ELR (cell line): ENCODE measurements around the gene TBXAS1.
"Not testable (repeated sequence)": the region's sequence is repeated elsewhere in the genome, so short reads cannot be mapped to it uniquely, and the experiment has no call there.

ENCODE experiments used
- DNase-seq: peaks from one replicate; pipeline ENCODE4 v3.0.0-alpha.2; 2015; ENCODE audit warnings: low read depth

TBXAS1 gene

DNA sequence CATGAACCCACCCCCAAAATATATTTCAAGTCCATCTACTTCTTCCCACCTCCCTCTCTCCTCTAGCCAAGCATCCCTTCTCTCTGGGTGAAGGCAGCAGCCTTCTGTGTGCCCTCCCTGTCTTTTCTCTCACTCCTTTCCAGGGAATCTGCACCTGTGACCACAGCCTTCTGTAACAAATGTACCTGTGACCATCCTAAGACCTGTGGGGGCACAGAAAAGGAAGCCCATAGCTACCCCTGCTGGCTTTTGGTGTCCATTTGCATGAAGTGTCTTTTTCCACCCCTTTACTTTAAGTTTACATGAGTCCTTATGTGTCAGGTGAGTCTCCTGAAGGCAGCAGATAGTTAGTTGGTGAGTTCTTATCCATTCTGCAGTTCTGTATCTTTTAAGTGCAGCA, 2.0 kb upstream of the TBXAS1 start:
- DNase-seq = no peak

DNA sequence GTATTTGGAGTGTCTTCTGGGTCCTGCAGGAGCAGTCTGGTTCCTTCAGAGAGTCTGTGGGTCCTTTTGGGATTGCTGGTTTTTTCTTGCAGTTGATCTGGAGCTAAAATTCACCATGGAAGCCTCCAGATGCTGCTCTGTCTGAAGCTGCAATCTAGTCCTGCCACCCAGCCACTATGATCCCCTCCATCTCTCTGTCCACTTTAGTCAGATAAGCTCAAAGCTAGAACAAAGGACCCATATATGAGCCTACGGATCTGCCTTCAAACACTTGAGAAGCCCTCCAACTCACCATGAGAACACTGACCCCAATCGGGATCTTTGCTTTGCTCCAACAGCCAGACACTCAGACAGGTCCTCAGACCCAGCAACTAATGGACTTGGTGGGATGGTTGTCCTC, 618 bp upstream of the TBXAS1 start:
- DNase-seq = no peak

DNA sequence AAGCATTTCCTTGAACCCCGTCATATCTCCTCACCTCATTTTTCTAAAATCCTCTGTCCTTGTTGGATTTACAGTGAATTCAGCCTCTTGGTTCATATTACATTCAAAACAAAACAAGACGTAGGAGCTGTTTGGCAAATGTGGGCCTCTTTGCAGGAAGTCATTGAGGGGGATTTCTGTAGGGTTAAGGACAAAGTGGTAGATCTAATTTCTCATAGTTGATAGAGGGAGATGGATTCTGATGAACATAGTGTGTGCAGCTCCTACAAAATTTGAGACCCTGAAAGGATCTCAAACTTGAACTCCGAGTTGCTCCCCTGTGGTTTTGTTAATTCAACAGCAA, 682 bp downstream of the TBXAS1 start:
- DNase-seq = no peak

DNA sequence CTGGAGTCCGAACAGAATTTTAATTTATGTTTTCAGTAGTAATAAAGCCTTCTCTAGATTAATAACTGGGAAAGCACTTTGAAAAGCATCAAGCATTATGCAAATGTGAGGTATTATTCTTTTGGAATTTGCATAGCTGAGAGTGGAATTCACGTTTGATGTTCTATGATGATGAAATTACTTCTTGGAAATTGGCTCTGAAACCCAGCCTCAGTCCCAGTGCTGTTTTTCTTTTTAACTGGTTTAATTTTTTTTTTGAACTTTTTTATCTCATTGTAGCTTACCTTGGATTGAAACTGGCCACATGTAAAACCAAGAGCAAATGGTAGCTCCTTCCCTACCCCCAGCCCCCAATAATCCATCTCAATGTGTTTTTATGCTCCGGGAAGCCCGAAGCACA, 1.2 kb downstream of the TBXAS1 start:
- DNase-seq = no peak

DNA sequence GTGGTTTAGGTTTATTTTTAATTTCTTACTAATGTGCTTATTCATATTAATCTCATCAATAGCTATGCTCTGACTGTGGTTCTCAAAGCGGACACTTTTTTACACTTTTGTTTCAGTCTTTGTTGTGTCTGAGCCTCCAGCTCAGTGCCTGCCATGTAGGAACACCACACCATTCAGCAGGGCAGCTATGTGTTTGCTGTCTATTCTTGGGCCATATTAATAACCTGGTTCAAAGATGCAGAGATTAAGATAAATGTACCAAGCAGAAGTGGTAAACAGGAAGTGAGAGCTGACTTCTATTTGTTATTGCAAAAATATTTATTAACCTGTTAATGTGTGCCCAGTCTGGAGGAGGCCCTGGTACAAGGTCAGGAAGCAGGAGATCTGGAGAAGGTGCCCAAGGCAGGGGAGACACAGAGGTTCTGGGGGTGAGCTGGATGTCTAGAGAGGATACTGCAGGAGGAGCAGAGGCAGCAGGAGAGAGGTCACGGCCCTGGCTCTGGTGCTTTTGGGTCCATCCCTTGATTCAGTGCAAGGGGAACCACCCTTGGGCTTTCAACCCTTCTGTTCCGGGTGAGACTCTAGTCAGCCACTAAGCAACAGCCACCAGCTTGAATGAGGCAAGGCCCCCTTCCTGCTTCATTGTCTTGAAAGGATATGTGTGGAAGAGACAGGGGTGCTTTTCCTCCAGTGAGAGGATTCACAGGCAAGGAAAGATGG, 1.9 kb downstream of the TBXAS1 start:
- no peak for DNase-seq

DNA sequence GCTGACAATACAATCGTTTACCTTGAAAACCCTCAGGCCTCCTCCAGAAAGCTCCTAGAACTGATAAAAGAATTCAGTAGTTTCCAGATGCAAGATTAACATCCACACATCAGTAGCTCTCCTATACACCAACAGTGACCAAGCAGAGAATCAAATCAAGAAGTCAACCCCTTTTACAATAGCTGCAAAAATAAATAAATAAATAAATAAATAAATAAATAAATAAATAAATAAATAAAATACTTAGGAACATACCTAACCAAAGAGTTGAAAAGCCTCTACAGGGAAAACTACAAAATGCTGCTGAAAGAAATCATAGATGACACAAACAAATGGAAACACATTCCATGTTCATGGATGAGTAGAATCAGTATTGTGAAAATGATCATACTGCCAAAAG, 6.8 kb downstream of the TBXAS1 start:
- not testable (repeated sequence) for DNase-seq

DNA sequence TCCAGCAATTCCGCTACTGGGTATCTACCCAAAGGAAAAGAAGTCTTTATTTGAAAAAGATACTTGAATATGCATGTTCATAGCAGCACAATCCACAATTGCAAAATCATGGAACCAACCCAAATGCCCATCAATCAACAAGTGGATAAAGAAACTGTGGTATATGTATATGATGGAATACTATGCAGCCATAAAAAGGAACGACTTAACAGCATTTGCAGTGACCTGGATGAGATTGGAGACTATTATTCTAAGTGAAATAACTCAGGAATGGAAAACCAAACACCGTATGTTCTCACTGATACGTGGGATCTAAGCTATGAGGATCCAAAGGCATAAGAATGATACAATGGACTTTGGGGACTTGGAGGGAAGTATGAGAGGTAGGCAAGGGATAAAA, 8.2 kb downstream of the TBXAS1 start:
- DNase-seq = not testable (repeated sequence)

DNA sequence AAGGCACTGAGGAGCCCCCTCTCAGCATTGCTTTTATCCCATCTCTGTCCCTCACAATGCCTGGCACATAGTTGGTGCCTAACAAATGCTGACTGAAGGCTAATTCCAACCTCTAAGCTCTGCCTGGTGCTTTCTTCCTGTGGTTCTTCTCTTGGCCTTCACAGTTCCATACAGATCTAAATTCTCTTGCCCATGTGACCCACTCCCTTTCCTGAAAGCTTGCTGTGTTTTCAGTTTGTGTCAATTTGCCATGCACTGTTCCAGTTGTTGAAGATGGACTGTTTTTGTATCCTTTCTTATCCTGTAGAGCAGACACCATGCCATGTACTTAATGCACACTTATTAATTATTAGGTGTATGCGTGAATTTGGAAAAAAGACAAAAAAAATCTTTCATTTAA, 9.2 kb downstream of the TBXAS1 start:
- DNase-seq = no peak

DNA sequence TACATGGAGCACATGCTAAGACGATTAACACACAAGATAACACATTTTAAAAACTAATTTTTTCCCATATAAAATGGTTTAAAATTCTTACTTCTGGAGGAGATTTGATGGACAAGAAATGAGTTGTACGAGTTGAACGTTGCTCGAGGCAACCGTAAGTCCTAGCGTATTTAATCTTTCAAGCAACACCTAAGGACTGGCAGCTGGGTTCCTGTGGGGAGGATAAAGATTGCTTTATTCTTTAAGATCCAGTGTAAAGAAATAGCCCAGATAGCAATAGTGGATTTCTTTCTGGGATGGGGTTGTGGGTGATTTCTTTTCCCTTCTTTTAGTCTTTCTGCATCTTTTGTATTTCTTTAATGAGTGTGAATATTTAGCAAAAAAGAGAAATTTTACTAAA, 9.8 kb downstream of the TBXAS1 start:
- DNase-seq = no peak

DNA sequence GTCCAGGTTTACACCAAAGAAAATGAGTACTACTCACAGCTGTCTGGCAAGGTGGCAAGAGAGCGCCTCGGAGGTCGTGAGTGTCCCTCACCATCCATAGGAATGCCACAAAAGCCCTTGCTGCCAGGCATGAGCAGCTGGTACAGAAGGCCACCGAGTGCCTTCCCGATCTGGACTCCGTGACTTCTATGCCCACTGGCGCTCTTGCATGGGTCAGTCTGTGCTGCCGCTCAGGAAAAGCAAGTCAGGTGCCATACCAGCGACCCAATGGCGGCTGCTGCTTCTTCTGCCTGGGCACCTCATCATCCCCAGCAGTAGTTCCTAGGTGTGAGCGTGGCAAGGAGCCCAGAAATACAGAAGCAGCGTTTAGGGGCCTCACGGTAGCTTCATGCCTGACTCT, 11.7 kb downstream of the TBXAS1 start:
- DNase-seq = no peak

DNA sequence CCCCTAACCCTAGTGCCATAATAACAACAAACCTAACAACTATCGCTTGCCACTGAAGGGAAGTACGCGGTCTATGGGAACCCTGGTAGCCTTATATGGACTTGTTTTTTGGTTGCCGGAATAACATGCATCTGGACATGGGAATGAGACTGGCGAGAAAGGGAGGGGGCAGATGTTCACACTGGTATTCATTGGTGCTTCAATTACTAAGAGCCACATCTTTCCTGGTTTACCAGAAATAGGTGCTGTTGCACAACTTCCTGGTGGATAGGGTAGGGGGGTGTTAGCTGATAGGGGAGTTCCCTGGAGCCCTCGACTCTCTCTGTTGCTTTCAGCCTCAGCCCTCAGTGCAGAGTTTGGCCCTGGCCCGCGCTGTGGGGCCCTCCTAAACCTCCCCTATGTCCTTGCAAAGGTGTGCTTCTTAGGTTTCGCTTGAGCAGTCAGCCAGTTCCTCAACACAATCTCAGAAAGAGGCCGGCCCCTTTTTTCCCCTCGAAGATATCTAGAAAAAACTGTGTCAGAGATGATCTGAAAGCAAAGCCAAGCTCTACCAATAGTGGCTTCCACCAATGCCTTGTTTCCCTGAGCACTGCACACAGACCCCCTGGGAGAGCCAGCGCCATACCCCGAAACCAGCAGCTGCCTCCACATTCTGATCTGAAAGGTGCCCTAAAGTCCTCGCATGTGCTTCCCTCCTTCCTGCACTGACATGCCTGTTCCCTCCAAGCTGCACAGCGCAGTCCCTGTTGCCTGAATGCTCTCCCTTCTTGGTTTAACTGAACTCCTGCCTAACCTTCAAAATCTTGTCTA, 13.5 kb downstream of the TBXAS1 start:
- no peak for DNase-seq

DNA sequence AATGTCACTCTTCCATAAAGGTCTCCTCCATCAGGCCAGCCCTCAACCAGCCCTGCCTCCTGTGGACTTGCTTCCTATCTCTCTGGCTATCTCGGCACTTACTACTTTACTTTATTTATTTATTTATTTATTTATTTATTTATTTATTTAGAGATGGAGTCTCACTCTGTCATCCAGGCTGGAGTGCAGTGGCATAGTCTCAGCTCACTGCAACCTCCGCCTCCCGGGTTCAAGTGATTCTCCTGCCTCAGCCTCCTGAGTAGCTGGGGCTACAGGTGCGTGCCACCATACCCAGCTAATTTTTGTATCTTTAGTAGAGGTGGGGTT, 14.1 kb downstream of the TBXAS1 start:
- DNase-seq = not testable (repeated sequence)

DNA sequence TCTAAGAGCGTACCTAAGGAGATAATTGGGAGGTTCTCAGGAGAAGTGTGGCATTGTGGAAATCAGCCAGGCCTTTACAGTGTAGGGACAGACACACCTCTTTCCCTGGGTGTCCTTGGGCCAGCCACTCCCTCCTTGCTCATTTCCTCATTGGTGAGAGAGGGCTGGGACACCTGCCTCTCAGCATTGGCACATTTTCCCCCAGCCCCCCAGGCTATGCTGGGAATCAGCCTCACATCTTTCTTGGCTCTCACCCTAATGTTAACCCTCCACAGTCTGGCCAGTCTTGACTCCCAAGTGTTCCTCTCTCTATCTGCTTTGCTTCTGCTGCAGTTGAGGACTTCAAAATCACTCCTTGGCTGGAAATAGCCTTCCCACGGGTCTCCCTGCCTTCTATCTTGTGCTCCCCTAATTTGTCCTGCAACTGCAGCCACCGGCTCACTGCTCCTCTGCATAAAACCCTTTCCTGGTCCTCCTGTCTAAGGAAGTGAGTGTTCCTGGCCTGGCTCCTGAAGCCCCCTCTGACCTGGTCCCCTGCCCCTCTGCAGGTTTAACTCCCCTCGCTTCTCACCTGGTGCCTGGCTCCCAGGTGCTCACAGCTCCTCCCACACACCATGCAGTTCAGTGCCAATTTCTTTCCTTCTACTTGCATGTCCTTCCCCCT, 15.8 kb downstream of the TBXAS1 start:
- no peak for DNase-seq

DNA sequence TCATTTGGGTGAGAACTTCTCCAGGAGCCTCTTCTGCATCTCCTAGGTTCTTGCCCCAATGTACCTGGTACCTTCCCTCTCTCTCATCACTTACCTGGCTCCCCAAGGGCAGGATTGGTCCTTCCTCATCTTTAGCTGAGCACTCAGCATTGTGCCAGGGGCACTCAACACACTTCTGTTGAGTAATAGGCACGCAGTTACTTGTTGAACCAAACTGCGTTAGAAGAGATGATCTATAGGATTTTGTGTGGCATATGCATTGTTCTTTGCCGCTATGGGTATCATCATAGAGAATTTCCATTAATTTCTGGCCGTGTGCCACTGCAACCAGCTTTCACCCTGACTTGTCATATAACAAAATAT, 16.4 kb downstream of the TBXAS1 start:
- no peak for DNase-seq

DNA sequence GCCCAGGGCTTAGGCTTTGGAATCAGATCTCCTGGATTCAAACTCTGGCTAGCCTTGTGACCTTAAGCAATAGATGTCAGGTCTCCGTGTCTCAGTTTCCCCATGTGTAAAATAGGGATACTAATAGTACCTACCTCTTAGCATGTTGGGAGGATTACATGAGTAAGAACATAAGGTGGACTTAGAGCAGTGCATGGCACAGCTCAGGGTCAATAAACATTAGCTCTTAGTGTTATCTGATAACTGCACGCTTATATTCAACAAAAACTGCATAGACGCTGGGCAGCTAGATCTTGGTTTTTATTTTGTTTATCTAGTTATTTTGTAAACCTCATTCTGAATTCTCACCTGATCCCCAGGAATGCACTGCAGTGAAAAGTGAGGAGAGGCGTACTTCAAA, 17.2 kb downstream of the TBXAS1 start:
- DNase-seq = no peak

DNA sequence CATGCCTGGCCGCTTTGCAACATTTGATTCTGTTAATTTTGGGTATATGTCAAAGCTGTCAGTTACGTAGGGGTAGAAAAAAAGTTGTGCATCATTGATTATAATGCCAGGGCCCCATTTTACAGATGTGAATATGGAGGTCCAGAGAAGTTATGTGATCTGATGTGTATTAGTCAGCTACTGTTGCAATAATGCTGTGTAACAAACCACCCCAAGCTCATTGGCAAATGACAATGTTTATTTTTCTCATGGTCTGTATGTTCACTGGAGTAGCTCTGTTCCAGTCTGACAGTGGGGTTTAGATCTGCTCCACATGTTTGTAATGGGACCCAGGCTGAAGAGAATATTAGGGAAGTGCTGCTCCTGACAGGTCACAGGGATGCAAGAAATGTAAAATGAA, 19.2 kb downstream of the TBXAS1 start:
- DNase-seq = no peak

DNA sequence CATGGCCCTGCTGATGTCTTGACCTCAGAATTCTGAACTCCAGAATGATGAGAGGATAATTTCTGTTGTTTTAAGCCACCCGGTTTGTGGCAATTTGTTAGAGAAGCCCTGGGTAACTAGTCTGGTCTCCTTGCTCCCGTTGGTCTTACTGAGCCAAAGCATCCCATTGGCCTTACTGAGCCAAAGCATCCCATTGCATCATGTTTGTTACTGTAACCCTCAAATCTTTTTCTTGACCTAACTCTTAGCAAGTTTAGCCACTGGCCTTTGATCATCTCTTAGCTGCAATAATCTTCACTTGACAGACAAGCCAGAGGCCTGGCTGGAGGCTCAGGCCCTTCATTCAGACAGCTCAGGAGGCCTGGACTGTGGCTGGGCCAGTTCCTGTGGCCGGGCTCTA, 21.8 kb downstream of the TBXAS1 start:
- DNase-seq = no peak

DNA sequence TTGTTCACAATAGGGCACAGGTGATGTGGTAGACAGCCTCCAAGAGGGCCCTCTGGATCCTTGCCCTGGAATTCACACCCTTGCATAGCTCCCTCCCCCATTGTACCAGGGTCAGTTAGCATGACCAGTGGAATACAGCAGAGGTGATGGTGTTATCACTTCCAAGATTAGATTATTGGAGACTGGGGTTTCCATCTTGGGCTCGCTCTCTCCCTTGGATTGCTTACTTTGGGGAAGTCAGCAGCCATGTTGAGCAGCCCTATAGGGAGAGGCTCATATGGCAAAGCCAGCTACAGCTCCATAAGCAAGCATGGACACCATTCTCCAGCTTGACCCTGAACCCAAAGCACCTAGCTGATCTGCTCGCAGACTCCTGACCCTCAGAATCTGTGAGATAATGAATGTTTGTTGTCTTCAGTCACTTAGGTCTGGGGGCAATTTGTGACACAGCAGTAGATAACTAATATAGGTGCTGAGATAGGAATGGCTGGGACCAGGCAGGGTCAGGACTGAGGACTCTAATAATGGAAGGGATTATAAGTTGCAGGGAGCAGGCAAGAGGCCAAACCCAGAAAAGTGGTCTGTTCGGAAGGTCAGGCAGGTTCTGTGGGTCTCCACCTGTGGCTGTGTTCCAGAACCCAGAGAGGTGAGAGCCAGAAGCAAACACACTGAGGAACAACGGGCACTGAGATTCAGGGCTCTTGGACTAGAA, 22.9 kb downstream of the TBXAS1 start:
- DNase-seq = no peak

DNA sequence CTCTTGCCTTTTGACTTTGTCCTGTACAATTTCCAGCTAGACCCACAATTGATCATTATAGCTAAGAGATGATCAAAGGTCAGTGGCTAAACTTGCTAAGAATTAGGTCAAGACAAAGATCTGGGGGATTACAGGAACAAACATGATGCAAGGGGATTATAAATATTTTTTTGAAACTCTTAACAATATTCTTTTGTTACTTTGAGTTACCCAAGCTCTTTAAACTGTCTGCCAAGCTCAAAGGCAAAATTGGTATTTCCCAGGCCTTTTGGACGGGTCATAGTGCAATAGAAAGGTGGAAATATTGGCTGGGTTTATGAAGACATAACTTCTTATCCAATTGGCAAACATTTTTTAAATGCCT, 23.4 kb downstream of the TBXAS1 start:
- no peak for DNase-seq

DNA sequence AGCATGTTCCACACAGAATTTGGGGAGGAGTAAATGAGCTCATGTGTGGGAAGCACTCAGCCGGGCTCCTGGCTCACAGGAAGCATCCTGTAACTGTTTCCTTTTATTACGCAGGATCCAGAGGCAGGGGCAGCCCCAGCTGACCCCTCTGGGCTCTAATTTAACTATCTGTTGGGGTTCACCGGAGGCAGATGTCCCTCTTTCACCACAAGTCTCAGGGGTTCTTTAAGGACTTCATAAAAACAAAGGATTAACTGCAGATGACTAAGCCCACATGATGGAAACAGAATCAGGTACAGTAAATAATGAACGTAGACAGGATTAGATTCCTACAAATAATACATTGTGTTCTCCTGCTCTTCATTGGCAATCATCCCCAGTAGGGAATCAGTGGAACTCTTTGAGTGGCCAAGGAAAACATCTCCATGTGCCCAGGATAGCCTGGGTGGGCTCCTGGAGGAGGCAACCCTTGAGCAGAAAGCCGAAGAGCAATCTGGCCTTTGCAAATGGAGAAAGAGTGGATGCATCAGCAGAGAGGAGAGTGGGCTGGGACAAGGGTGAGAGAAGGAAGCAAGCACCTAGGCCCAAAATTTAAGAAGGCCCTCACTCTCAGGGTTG, 24.6 kb downstream of the TBXAS1 start:
- DNase-seq = peak; percentile 12

DNA sequence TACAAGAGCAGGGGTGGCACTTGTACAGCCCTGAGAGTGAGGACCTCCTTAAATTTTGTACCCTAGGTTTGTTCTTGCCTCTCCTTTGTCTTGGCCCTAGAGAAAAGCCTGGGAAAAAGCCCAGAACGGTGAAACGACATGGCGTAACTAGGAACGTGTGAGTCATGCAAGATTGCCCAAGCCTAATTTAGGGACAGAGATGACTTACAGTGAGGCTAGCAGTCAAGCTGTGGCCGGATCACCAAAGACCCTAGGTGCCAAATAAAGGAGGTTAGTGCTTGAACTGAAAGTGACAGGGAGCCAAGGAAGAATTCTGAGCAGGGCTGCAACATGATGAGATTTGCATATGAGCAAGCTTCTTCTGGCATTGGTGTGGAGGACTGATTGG, 25.1 kb downstream of the TBXAS1 start:
- DNase-seq = peak; percentile 56

DNA sequence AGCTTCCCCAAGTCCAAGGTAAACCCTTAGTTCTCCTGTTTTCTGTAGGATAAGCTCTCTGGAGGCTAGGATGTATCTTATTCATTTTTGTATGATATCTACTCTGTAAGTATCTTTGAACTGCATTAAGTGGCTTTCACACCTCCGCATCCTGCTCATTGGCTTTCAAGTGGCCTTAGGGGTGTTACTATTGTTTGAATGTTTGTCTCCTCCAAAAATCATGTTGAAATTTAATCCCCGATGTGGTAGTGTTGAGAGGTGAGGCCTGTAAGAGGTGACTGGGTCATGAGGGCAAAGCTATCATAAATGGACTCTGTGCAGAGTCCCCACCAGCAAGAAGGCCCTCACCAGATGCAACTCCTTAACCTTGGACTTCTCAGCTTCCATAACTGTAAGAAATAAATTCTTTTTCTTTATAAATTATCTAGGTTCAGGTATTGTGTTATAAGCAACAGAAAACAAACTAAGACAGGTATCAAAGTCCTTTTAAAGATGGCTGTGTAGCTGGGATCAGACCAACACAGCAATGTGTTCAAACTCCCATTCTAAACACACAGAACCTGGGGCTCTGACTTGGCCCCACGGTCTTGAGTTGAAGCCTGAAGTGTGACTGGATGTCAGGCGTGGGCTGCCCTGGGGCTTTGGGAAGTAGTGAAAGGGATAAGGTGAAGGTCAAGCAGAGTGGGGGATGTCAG, 25.9 kb downstream of the TBXAS1 start:
- DNase-seq = no peak
